ENCODE results near the gene RSF1. TPM values are rescaled to one million over a fixed set of nuclear protein-coding genes. Genes with fewer than 3 reads are reported as not detected.

Gene RSF1
- total and polyA plus RNA-seq, 4 donors: 18.2 to 100 (median 58.2) TPM

DNA sequence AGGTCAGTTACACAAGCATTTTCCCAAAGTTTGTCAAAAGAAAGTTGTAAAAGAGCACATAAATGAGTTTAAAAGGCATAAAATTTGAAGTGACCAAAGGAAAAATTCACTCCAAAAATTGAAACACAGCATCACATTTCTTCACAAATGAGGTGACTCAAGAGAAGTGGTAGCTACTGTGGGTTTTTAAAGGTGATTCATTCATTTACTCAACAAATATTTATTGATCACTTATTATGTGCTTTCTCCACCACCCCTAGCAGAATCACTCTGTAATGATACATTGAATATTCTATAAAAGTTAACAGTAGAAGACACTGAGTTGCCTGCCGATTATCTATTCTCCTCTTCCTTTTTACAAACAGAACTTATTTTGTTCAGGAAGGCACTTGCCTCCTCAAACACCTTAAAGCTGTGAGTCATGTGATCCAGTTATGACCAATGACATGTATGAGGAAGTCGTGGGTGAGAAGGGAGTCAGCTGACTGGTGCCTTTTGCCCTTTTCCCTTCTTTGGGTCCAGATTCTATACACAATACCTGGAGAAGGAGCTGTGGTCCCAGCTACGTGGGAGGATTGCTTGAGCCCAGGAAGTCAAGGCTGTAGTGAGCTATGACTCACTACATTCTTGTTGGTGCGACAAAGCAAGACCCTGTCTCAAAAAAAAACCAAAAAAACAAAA lies 115.2 kb downstream of the RSF1 start:
- Histone ChIP-seq H3K27ac (ENCODE audit: low read depth in 1 of 2, low read length in 2 of 2) (no peak overlapping the region), H3K36me3 (ENCODE audit: control insufficient read depth in 1 of 2, insufficient read depth in 2 of 2, low read length in 1 of 2) (no peaks in the 10 kb centered on the region), H3K9me3 (ENCODE audit: control insufficient read depth, low read length) (no peaks in the 10 kb centered on the region), H3K4me1 (ENCODE audit: control insufficient read depth in 1 of 2, insufficient read depth in 2 of 2, low read length in 2 of 2) (peaks cover 0 to 2% of the 10 kb centered on the region in 2 donors), H3K27me3 (ENCODE audit: control insufficient read depth in 1 of 2, insufficient read depth in 2 of 2, low read length in 1 of 2) (no peaks in the 10 kb centered on the region), H3K4me3 (ENCODE audit: low read length in 2 of 2) (no peak overlapping the region)
- no peak for DNase-seq
- WGBS, 2 donors: 89 to 92% methylated on average over 4 of the region's 4 CpGs
- intact Hi-C loops (cut with DNase I): no loop called here
- no peak for ATAC-seq (ENCODE audit: low FRiP score)

DNA sequence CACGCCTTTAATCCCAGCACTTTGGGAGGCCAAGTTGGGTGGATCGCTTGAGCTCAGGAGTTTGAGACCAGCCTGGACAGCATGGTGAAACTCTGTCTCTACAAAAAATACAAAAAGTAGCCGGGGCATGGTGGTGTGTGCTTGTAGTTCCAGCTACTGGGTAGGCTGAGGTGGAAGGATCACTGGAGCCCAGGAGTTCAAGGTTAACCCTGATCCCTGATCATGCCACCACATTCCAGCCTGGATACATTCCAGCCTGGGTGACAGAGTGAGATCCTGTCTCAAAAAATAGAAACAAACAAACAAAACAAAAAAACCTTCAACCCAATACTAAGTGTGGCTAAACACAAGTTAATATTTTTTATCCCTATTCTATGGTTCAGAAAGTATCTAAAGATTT lies 116.5 kb downstream of the RSF1 start:
- no peak overlapping the region for H3K27ac ChIP-seq (ENCODE audit: low read depth in 1 of 2, low read length in 2 of 2)
- DNase-seq (no peak), ATAC-seq (ENCODE audit: low FRiP score) (no peak)
- no peaks in the 10 kb centered on the region for H3K27me3 ChIP-seq (ENCODE audit: control insufficient read depth in 1 of 2, insufficient read depth in 2 of 2, low read length in 1 of 2)
- WGBS, 2 donors: 93 to 95% methylated on average over 3 of the region's 3 CpGs
- intact Hi-C loops (cut with DNase I): no loop called here
- H3K4me3 ChIP-seq (ENCODE audit: low read length in 2 of 2): no peak overlapping the region
- no peaks in the 10 kb centered on the region for H3K36me3 ChIP-seq (ENCODE audit: control insufficient read depth in 1 of 2, insufficient read depth in 2 of 2, low read length in 1 of 2)
- H3K9me3 ChIP-seq (ENCODE audit: control insufficient read depth, low read length): no peaks in the 10 kb centered on the region
- H3K4me1 ChIP-seq (ENCODE audit: control insufficient read depth in 1 of 2, insufficient read depth in 2 of 2, low read length in 2 of 2): peaks cover 0 to 2% of the 10 kb centered on the region in 2 donors

DNA sequence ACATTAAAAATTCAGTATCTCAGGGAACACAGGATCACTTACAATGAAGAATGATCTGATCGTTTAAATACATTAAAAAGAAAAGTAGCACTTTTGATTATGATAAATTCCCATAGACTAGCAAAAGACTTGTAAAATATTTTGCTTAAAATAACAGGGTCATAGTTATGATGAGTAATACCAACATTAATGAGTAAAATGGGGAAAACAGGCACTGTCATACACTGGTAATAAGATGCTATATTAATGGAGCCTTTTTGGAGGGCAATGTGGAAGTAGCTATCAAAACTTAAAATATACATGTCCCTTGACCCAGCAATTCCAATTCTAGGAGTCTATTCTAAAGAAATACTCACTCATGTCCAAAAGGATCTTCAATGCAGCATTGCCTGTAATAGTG lies 121.1 kb downstream of the RSF1 start:
- no peaks in the 10 kb centered on the region for H3K27me3 ChIP-seq (ENCODE audit: control insufficient read depth in 1 of 2, insufficient read depth in 2 of 2, low read length in 1 of 2)
- H3K9me3 ChIP-seq (ENCODE audit: control insufficient read depth, low read length): no peaks in the 10 kb centered on the region
- 68 to 79% methylated on average over 1 of the region's 1 CpG for WGBS, 2 donors
- ATAC-seq (ENCODE audit: low FRiP score) (no peak), DNase-seq (no peak)
- H3K4me1 ChIP-seq (ENCODE audit: control insufficient read depth in 1 of 2, insufficient read depth in 2 of 2, low read length in 2 of 2): no peaks in the 10 kb centered on the region
- intact Hi-C loops (cut with DNase I): no loop called here
- H3K27ac ChIP-seq (ENCODE audit: low read depth in 1 of 2, low read length in 2 of 2): no peak overlapping the region
- H3K4me3 ChIP-seq (ENCODE audit: low read length in 2 of 2): no peak overlapping the region
- peaks cover 0 to 2% of the 10 kb centered on the region in 2 donors for H3K36me3 ChIP-seq (ENCODE audit: control insufficient read depth in 1 of 2, insufficient read depth in 2 of 2, low read length in 1 of 2)

DNA sequence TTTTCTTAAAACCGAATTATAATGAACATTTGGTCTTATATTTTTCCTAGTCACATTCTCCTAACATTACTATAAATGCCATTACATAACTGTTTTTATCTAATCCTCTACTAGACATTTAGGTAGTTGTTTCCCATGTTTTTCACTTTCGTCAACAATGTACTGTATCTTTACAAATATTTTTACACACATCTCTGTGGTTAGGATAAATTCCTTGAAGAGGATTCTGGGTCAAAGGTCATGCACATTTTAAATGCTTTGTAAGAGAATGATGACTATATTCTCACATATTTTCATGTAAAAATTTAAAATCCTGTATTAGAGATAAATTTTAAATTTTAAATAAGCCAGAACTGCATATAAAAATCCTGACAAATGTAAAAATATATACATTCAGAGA lies 121.6 kb downstream of the RSF1 start:
- Histone ChIP-seq H3K36me3 (ENCODE audit: control insufficient read depth in 1 of 2, insufficient read depth in 2 of 2, low read length in 1 of 2) (peaks cover 0 to 2% of the 10 kb centered on the region in 2 donors), H3K4me3 (ENCODE audit: low read length in 2 of 2) (no peak overlapping the region), H3K4me1 (ENCODE audit: control insufficient read depth in 1 of 2, insufficient read depth in 2 of 2, low read length in 2 of 2) (no peaks in the 10 kb centered on the region), H3K27me3 (ENCODE audit: control insufficient read depth in 1 of 2, insufficient read depth in 2 of 2, low read length in 1 of 2) (no peaks in the 10 kb centered on the region), H3K27ac (ENCODE audit: low read depth in 1 of 2, low read length in 2 of 2) (no peak overlapping the region), H3K9me3 (ENCODE audit: control insufficient read depth, low read length) (no peaks in the 10 kb centered on the region)
- DNase-seq (no peak), ATAC-seq (ENCODE audit: low FRiP score) (no peak)
- intact Hi-C loops (cut with DNase I): no loop called here
- 82 to 87% methylated on average over 2 of the region's 2 CpGs for WGBS, 2 donors

DNA sequence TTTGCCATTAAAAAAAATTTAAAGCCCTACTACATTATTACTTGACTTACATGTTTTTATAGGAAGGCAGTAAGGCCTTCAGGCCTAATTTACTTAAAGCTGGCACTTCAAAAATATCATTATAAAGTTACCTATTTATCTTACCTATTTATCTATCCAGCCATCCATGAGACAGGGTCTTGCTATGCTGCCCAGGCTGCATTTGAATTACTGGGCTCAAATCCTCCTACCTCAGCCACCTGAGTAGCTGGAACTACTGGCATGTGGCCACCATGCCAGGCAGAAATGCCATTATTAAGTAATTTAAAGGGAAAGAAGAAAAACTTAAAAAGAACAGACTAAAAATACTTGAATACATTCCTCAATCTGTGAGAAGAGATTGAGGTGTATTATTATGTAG lies 122.7 kb downstream of the RSF1 start:
- H3K27me3 ChIP-seq (ENCODE audit: control insufficient read depth in 1 of 2, insufficient read depth in 2 of 2, low read length in 1 of 2): no peaks in the 10 kb centered on the region
- peaks cover 0 to 2% of the 10 kb centered on the region in 2 donors for H3K36me3 ChIP-seq (ENCODE audit: control insufficient read depth in 1 of 2, insufficient read depth in 2 of 2, low read length in 1 of 2)
- H3K9me3 ChIP-seq (ENCODE audit: control insufficient read depth, low read length): no peaks in the 10 kb centered on the region
- no peak for ATAC-seq (ENCODE audit: low FRiP score)
- no peak for DNase-seq
- intact Hi-C loops (cut with DNase I): no loop called here
- H3K4me1 ChIP-seq (ENCODE audit: control insufficient read depth in 1 of 2, insufficient read depth in 2 of 2, low read length in 2 of 2): no peaks in the 10 kb centered on the region
- H3K27ac ChIP-seq (ENCODE audit: low read depth in 1 of 2, low read length in 2 of 2): no peak overlapping the region
- no peak overlapping the region for H3K4me3 ChIP-seq (ENCODE audit: low read length in 2 of 2)

DNA sequence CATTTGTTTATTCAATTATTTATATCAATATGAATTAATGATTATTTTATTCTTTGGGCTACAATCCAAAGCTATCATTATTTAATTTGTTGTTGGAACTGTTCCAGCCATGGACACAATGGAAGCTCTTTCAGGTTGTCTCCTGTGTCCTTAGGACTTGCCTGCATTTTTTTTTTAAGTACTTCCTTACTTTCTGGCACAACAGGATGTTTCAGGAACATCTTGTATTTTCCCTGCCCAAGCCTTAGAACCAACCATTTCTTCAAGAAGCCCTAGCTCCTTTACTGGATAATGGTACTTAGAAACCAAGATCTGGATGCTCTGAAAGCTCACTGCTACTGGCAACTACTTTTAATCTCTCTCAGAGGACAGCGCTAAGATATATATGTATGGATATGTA lies 125.1 kb downstream of the RSF1 start:
- no peak overlapping the region for H3K27ac ChIP-seq (ENCODE audit: low read depth in 1 of 2, low read length in 2 of 2)
- H3K9me3 ChIP-seq (ENCODE audit: control insufficient read depth, low read length): no peaks in the 10 kb centered on the region
- peaks cover 2% of the 10 kb centered on the region in 2 donors for H3K36me3 ChIP-seq (ENCODE audit: control insufficient read depth in 1 of 2, insufficient read depth in 2 of 2, low read length in 1 of 2)
- no peak for ATAC-seq (ENCODE audit: low FRiP score)
- DNase-seq: no peak
- intact Hi-C loops (cut with DNase I): no loop called here
- 99 to 100% methylated on average over 1 of the region's 1 CpG for WGBS, 2 donors
- H3K27me3 ChIP-seq (ENCODE audit: control insufficient read depth in 1 of 2, insufficient read depth in 2 of 2, low read length in 1 of 2): no peaks in the 10 kb centered on the region
- no peaks in the 10 kb centered on the region for H3K4me1 ChIP-seq (ENCODE audit: control insufficient read depth in 1 of 2, insufficient read depth in 2 of 2, low read length in 2 of 2)
- H3K4me3 ChIP-seq (ENCODE audit: low read length in 2 of 2): no peak overlapping the region

DNA sequence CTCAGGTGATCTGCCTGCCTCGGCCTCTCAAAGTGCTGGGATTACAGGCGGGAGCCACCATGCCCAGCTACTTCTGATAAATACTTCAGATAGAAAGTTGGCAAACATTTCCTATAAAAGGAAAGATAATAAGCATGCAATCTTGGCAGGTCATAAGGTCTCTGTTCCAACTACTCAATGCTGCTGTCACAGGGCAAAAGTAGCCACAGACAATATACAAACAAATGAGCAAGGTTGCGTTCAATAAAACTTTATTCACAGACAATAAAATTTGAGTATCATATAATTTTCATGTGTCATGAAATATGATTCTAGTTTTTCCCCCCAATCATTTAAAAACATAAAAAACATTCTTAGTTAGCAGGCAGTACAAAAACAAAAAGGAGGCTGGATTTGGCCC lies 129.9 kb downstream of the RSF1 start:
- ATAC-seq (ENCODE audit: low FRiP score): no peak
- intact Hi-C loops (cut with DNase I): no loop called here
- WGBS, 2 donors: 96 to 97% methylated on average over 3 of the region's 3 CpGs
- no peaks in the 10 kb centered on the region for H3K27me3 ChIP-seq (ENCODE audit: control insufficient read depth in 1 of 2, insufficient read depth in 2 of 2, low read length in 1 of 2)
- no peak for DNase-seq
- H3K36me3 ChIP-seq (ENCODE audit: control insufficient read depth in 1 of 2, insufficient read depth in 2 of 2, low read length in 1 of 2): peaks cover 0 to 2% of the 10 kb centered on the region in 2 donors
- H3K4me3 ChIP-seq (ENCODE audit: low read length in 2 of 2): no peak overlapping the region
- H3K27ac ChIP-seq (ENCODE audit: low read depth in 1 of 2, low read length in 2 of 2): no peak overlapping the region
- H3K9me3 ChIP-seq (ENCODE audit: control insufficient read depth, low read length): no peaks in the 10 kb centered on the region
- H3K4me1 ChIP-seq (ENCODE audit: control insufficient read depth in 1 of 2, insufficient read depth in 2 of 2, low read length in 2 of 2): no peaks in the 10 kb centered on the region

DNA sequence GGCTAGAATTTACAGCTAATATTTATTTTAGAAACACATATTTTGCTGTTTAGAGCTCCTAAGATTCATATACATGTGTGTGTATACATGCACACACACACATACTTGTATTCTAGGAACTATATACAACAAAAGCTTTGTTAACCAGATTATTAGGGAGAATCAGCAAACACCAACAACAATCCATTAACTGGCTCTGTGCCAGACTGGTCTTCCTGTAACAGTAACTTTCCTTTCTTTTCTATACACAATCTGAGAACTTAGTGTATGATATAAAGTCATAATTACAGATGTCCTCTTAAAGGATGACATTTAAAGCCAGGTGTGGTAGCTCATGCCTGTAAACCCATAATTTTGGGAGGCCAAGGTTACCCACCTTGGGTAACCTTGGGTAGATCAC lies 133.4 kb downstream of the RSF1 start:
- Histone ChIP-seq H3K9me3 (ENCODE audit: control insufficient read depth, low read length) (no peaks in the 10 kb centered on the region), H3K4me1 (ENCODE audit: control insufficient read depth in 1 of 2, insufficient read depth in 2 of 2, low read length in 2 of 2) (no peaks in the 10 kb centered on the region), H3K27ac (ENCODE audit: low read depth in 1 of 2, low read length in 2 of 2) (no peak overlapping the region), H3K36me3 (ENCODE audit: control insufficient read depth in 1 of 2, insufficient read depth in 2 of 2, low read length in 1 of 2) (peaks cover 3 to 6% of the 10 kb centered on the region in 2 donors), H3K27me3 (ENCODE audit: control insufficient read depth in 1 of 2, insufficient read depth in 2 of 2, low read length in 1 of 2) (no peaks in the 10 kb centered on the region), H3K4me3 (ENCODE audit: low read length in 2 of 2) (no peak overlapping the region)
- no peak for DNase-seq
- intact Hi-C loops (cut with DNase I): no loop called here
- ATAC-seq (ENCODE audit: low FRiP score): no peak

DNA sequence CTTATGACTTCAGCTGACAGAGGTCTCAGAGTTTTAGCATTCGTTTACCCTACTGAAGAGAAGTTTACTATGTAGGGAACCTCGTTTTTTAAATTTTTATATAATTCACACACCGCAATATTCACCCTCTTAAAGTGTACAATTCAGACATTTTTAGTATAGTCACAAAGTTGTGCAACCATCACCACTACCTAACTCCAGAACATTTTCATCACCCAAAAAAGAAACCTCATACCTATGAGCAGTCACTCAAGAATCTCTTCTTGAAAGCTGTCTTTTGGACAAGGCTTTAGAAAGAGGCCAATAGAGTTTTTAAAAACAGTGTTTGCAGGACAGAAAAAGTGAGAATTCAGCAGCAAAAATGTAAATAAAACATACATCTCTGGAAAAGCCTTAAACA lies 143.4 kb downstream of the RSF1 start:
- Histone ChIP-seq H3K4me3 (ENCODE audit: low read length in 2 of 2) (no peak overlapping the region), H3K27me3 (ENCODE audit: control insufficient read depth in 1 of 2, insufficient read depth in 2 of 2, low read length in 1 of 2) (no peaks in the 10 kb centered on the region), H3K9me3 (ENCODE audit: control insufficient read depth, low read length) (no peaks in the 10 kb centered on the region), H3K36me3 (ENCODE audit: control insufficient read depth in 1 of 2, insufficient read depth in 2 of 2, low read length in 1 of 2) (peaks cover 0 to 1% of the 10 kb centered on the region in 2 donors), H3K4me1 (ENCODE audit: control insufficient read depth in 1 of 2, insufficient read depth in 2 of 2, low read length in 2 of 2) (no peaks in the 10 kb centered on the region), H3K27ac (ENCODE audit: low read depth in 1 of 2, low read length in 2 of 2) (no peak overlapping the region)
- intact Hi-C loops (cut with DNase I): no loop called here
- ATAC-seq (ENCODE audit: low FRiP score) (no peak), DNase-seq (no peak)
- WGBS, 2 donors: 90 to 93% methylated on average over 3 of the region's 3 CpGs

Measured in aorta (tissue), 5 donors.